SK-N-SH treated with all-trans-retinoic acid at 6 μM for 48 hours (cell line): ENCODE measurements around the gene NINJ2.

Experiments used
- CREB5 ChIP-seq: fragments of 250-450 bp; sonication (Bioruptor Pico); IDR thresholded peaks from 2 replicates; pipeline ENCODE4 v1.5.1; 2020; ENCODE audit warnings: low read depth, mild to moderate bottlenecking, moderate library complexity
- GLIS3 ChIP-seq: fragments of 250-450 bp; sonication (Bioruptor Pico); IDR thresholded peaks from 2 replicates; pipeline ENCODE4 v1.5.0; 2020; ENCODE audit warnings: mild to moderate bottlenecking, moderate library complexity
- POU6F1 ChIP-seq: fragments of 250-450 bp; sonication (Bioruptor Pico); IDR thresholded peaks from 2 replicates; pipeline ENCODE4 v1.8.0; 2021; ENCODE audit warnings: low read depth, mild to moderate bottlenecking, moderate library complexity, borderline replicate concordance
- ZFP30 ChIP-seq: fragments of 450-650 bp; formaldehyde crosslinking; IDR thresholded peaks from 2 replicates; pipeline ENCODE4 v1.5.0; 2022; ENCODE audit warnings: mild to moderate bottlenecking, moderate library complexity
- TF ChIP-seq, protein P1 (sequence below): fragments of 250-450 bp; sonication (Bioruptor Pico); IDR thresholded peaks from 2 replicates; pipeline ENCODE4 v1.5.0; 2020; ENCODE audit warnings: mild to moderate bottlenecking, moderate library complexity

GRCh38 chr12:639988-640387 is 23.3 kb downstream of the NINJ2 start:
- TF ChIP-seq ZFP30 (CRISPR knock-in tag) (no peak), CREB5 (no peak), GLIS3 (CRISPR knock-in tag) (no peak), POU6F1 (CRISPR knock-in tag) (no peak)
- TF ChIP-seq, protein P1, sequence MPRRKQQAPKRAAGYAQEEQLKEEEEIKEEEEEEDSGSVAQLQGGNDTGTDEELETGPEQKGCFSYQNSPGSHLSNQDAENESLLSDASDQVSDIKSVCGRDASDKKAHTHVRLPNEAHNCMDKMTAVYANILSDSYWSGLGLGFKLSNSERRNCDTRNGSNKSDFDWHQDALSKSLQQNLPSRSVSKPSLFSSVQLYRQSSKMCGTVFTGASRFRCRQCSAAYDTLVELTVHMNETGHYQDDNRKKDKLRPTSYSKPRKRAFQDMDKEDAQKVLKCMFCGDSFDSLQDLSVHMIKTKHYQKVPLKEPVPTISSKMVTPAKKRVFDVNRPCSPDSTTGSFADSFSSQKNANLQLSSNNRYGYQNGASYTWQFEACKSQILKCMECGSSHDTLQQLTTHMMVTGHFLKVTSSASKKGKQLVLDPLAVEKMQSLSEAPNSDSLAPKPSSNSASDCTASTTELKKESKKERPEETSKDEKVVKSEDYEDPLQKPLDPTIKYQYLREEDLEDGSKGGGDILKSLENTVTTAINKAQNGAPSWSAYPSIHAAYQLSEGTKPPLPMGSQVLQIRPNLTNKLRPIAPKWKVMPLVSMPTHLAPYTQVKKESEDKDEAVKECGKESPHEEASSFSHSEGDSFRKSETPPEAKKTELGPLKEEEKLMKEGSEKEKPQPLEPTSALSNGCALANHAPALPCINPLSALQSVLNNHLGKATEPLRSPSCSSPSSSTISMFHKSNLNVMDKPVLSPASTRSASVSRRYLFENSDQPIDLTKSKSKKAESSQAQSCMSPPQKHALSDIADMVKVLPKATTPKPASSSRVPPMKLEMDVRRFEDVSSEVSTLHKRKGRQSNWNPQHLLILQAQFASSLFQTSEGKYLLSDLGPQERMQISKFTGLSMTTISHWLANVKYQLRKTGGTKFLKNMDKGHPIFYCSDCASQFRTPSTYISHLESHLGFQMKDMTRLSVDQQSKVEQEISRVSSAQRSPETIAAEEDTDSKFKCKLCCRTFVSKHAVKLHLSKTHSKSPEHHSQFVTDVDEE (CRISPR knock-in tag), result no peak
